D341Med (cell line): ENCODE results near the gene HEMK1.

Experiments used
- DNase-seq: peaks from one replicate; pipeline ENCODE4 v3.0.0; 2012; ENCODE audit warnings: low spot score

The HEMK1 gene

GRCh38 chr3:50616003-50616769 lies 46.9 kb downstream of the HEMK1 start:
- peak; percentile 87 for DNase-seq

- no peak for DNase-seq
Measured at GRCh38 chr3:50616770-50617095, 47.4 kb downstream of the HEMK1 start.

DNA sequence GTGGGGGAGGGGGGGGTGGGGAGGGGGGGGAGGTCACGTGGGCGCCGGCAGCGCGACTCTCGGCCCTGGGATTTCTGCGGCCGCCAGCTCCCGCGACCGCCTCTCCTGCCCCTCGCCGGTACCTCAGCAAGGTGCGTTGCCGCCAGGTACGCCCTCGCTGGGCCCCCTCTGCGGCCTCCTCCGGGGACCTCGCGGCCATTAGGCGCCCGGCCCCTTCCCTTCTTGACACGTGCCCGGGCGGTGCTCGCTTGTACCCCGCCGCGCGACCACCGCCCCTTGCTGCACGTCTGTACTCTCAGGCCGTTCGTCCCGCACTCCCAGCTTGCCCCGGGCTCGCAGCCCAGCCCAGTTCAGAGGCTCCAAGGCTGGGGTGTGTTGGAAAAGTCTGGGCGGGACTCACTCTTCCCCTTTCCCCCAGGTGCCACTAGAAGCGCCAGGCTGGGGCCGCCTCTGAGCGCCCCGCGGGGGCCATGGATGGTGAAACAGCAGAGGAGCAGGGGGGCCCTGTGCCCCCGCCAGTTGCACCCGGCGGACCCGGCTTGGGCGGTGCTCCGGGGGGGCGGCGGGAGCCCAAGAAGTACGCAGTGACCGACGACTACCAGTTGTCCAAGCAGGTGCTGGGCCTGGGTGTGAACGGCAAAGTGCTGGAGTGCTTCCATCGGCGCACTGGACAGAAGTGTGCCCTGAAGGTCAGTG lies 47.9 kb downstream of the HEMK1 start, which contains the start of gene MAPKAPK3:
Gene MAPKAPK3, plus strand, starts transcription at position 56 of the 696 bp plus-strand sequence. Its CDS starts 415 bp downstream, at position 471.
- DNase-seq = peak; percentile 93

- no peak for DNase-seq
Measured at GRCh38 chr3:50617911-50618481, 48.7 kb downstream of the HEMK1 start.

GRCh38 chr3:50620420-50620819 lies 51.1 kb downstream of the HEMK1 start:
- no peak for DNase-seq

DNA sequence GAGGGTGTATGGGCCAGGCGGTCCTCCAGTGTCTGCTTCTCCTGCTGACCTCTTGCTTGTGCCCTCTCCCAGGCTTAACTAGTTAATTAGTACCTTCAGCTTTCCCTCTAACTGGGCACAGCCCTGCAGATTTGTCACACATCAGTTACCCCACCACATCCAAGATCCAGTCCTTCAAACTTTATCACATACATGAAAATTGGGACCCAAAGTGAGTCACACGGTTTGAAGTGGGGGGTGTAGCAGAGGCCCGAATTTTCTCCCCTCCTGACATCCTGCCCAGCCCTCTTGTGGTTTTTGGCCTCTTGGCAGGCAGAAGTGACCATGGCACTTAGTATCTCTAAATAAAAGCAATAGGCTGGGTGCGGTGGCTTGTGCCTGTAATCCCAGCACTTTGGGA lies 51.5 kb downstream of the HEMK1 start:
- DNase-seq = no peak

DNA sequence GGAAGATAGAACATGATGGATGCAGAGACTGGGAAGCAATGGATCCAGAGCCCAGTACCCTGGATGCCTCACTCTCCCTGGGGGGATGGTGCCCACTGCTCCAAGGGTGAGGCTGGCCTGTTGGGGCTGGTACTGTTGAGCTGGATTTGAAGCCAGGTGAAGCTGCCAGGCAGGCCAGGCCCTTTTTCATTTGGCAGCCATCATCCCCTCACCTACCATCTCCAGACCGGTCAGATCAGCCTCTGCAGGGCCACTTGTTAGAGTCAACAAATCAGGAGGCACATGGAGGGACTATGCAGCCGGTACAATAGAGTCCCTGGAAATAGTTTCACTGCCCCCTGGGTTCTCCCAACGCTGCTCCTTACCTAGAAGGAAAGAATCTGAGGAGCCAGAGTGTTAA lies 53.6 kb downstream of the HEMK1 start:
- DNase-seq = no peak

DNA sequence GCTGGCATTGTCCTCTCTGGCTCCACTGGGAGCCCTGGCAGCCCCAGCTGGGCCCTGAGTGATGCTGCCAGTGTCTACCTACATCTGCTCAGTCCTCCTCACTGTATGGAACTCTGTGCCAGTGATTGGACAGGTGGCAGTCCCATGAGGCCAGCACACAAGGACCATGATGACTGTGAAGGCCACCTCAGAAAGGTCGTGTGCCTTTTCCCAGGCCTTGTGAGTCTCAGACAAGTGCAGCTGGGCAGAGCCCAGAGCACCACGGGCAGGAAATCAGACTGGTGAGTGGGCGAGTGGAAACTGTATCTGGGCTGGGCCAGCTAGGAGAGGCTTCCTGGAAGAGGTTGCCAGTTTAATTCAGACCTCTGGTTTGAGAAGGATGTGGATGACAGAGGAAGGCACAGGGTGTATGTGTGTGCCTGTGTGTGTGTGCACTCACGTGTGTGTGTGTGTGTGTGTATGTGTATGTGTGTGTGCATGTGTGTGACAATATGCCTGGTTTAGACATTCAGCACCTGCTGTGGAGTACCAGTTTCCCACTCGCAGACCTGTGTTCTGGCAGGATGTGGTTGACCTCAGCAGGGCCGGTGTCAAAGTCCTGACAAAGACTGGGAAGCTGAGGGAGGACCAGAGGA lies 54.6 kb downstream of the HEMK1 start:
- no peak for DNase-seq

DNA sequence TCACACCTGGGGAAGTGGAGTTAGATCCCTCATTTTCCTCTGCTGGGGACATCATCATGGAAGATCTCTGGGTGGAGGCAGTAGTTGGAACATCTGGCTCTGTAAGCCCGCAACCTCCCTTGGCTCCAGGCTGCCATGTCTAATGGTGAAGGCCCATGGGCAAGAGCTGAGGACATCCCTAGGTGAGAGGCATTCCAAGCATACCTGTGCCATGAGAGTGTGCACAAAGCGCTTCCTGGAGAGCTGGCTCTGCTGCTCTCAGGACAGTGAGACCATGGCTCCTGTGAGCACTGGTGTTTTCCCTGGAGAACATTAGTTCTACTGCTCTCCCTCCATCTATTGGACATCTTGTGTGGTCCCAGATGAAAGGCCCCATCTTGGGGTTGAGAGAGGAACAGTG lies 55.3 kb downstream of the HEMK1 start:
- no peak for DNase-seq

GRCh38 chr3:50625231-50626182 lies 56.2 kb downstream of the HEMK1 start:
- DNase-seq = peak; percentile 71

DNA sequence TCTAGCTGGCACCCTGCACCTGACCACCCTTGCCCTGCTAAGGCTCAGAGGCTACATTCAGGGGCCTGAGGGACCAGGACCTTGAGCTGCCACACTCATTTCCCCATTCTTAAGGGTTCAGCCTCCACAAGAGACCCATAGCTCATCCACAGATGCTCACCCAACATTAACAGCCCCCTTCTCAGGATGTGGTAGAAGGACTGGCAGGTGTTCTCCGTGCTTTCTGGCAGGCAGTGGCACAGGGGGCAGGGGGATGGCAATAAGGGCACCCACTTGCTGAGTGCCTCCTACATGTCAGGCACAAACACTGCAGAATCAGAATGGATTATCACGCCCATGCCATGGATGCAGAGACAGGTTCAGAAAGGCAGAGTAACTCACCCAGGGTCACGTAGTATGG lies 57.1 kb downstream of the HEMK1 start:
- no peak for DNase-seq

DNA sequence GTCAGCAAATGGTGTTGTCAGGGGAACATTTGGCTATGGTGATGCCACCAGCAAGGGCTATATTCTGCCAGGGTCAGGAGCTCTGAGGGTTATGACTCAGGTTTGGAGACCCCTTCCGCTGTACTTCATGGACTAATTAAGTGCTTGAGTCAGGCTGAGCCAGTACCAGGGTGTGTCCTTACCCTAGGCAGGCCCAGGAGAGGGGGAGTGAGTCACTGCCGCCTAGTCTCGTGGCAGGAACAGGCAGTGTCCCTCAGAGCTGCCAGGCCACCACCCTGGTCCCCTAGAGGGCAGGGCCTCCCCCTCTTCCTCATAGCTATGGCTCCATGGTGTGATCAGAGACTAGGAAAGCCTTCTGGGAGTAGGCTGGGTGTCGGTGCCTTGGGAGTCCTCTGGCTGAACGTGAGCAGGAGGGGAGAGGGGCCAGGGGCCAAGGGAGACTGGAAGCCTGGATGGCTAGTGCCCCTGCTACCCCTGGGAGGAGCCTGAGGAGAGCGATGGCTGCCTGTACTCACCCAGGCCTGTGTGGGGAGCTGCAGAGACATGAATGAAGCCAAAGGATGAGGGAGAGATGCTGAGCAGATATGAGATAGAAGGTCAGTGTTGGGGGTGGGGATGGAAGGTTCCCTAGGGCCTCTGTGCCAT lies 58.2 kb downstream of the HEMK1 start:
- DNase-seq = peak; percentile 70

DNA sequence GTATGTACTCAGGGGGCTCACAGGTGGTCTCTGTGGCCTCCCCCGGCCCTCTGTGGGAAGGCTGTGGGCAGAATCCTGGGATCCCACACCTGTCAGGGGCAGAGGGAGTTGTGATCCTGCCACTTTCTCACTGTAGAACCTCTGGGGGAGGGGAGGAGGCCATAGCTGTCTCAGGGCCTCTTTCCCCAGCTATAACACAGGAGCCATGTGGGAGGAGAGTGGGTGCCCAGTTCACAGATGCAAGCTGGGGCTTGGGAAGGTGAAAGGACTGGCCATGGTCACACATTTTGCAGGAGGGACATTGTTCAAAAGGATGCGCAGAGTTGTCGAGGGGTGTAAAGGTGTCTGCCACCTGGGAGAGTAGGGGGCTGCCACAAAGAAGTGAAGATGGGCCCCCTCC lies 59.3 kb downstream of the HEMK1 start:
- no peak for DNase-seq

DNA sequence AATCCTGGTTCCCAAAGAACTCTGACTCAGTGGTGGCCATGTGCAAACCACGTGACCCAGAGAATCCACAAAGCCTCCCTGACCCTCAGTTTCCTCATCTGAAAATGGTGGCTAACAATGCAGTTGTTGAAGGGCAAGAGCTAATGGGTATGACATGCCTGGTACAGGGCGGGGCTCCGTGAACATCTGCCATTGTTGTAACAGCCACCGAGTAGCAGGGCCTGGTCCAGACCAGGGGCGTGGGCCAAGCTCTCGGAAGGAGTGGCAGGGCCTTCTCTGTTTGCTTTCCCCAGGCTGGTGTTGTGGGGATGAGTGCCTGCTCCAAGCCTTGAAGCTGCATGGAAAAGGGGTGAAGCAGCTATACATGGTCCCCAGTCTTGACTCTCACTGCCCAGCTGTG lies 61.1 kb downstream of the HEMK1 start:
- no peak for DNase-seq

GRCh38 chr3:50630877-50631276 lies 61.6 kb downstream of the HEMK1 start:
- no peak for DNase-seq

DNA sequence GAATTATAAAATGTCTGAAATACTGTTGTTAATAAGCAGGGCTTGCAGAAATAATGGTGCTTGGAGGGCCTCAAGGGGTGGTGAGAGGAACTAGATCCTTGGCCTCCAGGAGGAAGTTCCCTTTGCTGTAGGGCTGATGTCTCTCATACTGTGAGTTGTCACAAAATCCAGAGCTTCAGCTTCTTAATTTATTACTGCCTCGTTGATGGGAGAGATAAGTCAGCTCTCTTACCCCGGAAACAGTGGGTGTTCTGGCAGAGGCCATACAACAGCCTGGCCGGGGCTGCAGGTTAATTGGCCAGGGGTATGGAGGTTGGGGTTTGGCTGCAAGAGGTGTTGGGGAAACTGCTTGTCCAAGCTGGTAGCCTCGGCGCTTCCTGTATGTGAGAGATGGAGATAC lies 63.1 kb downstream of the HEMK1 start:
- DNase-seq = no peak

GRCh38 chr3:50633230-50633790 lies 64.0 kb downstream of the HEMK1 start:
- no peak for DNase-seq

DNA sequence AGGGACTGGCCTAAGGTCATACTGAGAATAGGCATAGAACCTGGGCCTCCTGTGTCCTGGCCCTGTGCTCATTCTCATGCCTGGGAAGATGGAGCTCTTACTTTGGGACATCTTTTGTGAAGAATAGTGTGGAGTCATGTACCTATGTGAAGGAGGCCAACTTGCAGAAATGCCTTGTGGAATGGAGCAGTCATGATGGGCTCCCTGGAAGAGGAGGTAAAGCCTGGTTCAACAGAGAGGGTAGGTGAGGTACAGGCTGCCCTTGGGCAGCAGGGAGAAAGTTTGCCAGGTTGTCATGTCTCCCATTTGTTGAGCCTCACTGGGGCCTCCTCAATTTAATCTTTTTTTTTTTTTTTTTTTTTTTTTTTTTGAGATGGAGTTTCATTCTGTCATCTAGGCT lies 65.7 kb downstream of the HEMK1 start:
- no peak for DNase-seq

DNA sequence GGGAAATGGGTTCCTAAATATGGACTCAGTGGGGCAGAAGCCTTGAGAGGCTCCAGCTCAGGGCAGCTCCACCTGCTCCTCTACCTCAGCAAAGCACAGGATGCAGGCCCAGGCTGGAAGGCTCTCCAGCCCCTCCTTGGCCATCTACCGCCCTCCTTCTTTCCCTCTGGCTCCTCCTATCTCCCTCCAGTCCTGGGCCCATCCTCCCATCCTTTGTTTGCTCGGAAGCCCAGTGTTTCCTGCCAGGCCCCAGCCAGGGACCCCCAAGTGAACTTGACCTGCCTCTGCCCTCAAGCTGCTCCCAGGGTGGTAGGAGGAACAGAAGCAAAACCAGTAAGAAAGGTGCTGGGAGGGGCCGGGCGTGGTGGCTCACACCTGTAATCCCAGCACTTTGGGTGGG lies 67.7 kb downstream of the HEMK1 start:
- no peak for DNase-seq

- DNase-seq = no peak
Measured at GRCh38 chr3:50637945-50638344, 68.6 kb downstream of the HEMK1 start.

DNA sequence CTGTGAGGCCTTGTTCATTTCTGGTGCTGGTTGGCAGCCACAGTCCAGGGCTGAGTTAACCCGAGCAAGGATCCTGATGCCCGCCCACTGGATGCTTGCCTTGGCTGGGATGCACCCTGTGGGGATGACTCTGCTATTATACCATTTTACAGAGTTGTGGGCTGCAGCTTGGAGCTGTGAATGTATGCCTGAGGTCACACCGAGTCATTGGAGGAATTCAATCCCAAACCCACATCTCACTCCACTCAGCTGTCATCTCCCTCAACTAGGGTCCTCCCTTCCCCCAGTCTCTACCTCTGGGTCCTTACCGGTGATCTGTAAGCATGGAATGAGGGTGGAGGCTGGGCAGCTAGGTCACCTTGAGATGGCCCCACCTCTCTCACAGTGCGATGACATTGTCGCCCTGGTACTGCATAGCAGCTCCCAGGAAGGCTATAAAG lies 69.8 kb downstream of the HEMK1 start:
- DNase-seq = no peak
